K562 (cell line): Measurements from ENCODE around the gene F13A1. TPM values are rescaled to one million over a fixed set of nuclear protein-coding genes. Genes with fewer than 3 reads are reported as not detected.

ENCODE experiments used
- ATAC-seq: fragments of 200-7000 bp; cut with Tn5 transposase; 3 replicates; pipeline ENCODE4 v1.9.1; 2020; ENCODE audit warnings: moderate library complexity
- BruUV-seq: library from RNA; stranded (reverse); fragments of 400-500 nt; replicated peaks from 2 replicates; lab custom pipeline; 2021; lab: Mats Ljungman, UMichigan
- CTCF ChIA-PET: fragments of 300-600 bp; formaldehyde crosslinking; extraction: SDS; loops from one replicate; lab custom pipeline; 2021; ENCODE audit warnings: low intra/inter-chr PET ratio; lab: Yijun Ruan, JAX
- POLR2A ChIA-PET: fragments of 300-600, 350-650 bp; sonication (Branson Sonifier 250); formaldehyde crosslinking; extraction: SDS; loops from one replicate; lab custom pipeline; 2021; ENCODE audit warnings: antibody characterized with exemption, inconsistent platforms; lab: Yijun Ruan, JAX
- DNase-seq, 4 experiments: peaks; one replicate each; pipeline versions ENCODE4 v3.0.0 to v3.0.0-alpha.2; 2011 to 2018; ENCODE audit warnings: low spot score in 3 of 4, mixed read lengths in 3 of 4; ENCODE audit errors: extremely low read depth in 1 of 4
- FAIRE-seq: peaks from 2 replicates; lab custom pipeline; 2011; peaks lifted over from hg19 to GRCh38; lab: Jason Lieb, UNC
- H2AFZ ChIP-seq: 2 replicates; pipeline ENCODE4 v1.6.0; 2011; ENCODE audit warnings: low read depth, low read length, control low read depth, inconsistent platforms
- H3K27ac ChIP-seq: fragments of 200-600 bp; 3 replicates; pipeline ENCODE4 v1.8.0; 2011; ENCODE audit warnings: low read depth, mild to moderate bottlenecking, control low read depth, inconsistent platforms, low read length, moderate library complexity, mixed read lengths; ENCODE audit errors: extremely low read depth
- H3K27me3 ChIP-seq, 2 experiments: fragments of 300-600 bp in 1 of 2; 2 replicates in 1 of 2; 3 replicates in 1 of 2; pipeline versions ENCODE4 v1.6.0 to v1.8.0; 2011; ENCODE audit warnings: inconsistent platforms in 2 of 2, low read length in 2 of 2, mild to moderate bottlenecking in 1 of 2, mixed read lengths in 1 of 2, moderate library complexity in 1 of 2; ENCODE audit not compliant: control insufficient read depth in 2 of 2, insufficient read depth in 2 of 2
- H3K36me3 ChIP-seq: fragments of 300-600 bp; 3 replicates; pipeline ENCODE4 v1.8.0; 2011; ENCODE audit warnings: mild to moderate bottlenecking, low read length, inconsistent platforms; ENCODE audit not compliant: control insufficient read depth, insufficient read depth
- H3K4me1 ChIP-seq, 2 experiments: fragments of 200-600 bp in 1 of 2; replicated peaks in 1 of 2; 2 replicates in 1 of 2; 3 replicates in 1 of 2; pipeline versions ENCODE4 v1.5.1 to v1.8.0; 2011; ENCODE audit warnings: inconsistent platforms in 2 of 2, low read length in 2 of 2, mild to moderate bottlenecking in 1 of 2, mixed read lengths in 1 of 2, moderate library complexity in 1 of 2; ENCODE audit not compliant: control insufficient read depth in 2 of 2, insufficient read depth in 2 of 2
- H3K4me2 ChIP-seq: 2 replicates; pipeline ENCODE4 v1.6.1; 2011; ENCODE audit warnings: low read length, control low read depth, inconsistent platforms, mixed read lengths; ENCODE audit not compliant: insufficient read depth
- H3K4me3 ChIP-seq: fragments of 200-600 bp; sonication (generic), shearing (Covaris generic); 2 replicates; pipeline ENCODE4 v1.5.1; 2016; ENCODE audit warnings: control low read depth, inconsistent platforms
- H3K79me2 ChIP-seq: fragments of 200-600 bp; 3 replicates; pipeline ENCODE4 v1.8.0; 2011; ENCODE audit warnings: low read length, inconsistent platforms; ENCODE audit not compliant: control insufficient read depth, insufficient read depth
- H3K9ac ChIP-seq, 2 experiments: 2 replicates each; pipeline versions ENCODE4 v1.6.0 to v1.6.1; 2011; ENCODE audit warnings: low read depth in 2 of 2, low read length in 2 of 2, control low read depth in 1 of 2, inconsistent platforms in 1 of 2, mild to moderate bottlenecking in 1 of 2, mixed read lengths in 1 of 2; ENCODE audit not compliant: insufficient read depth in 1 of 2
- H3K9me1 ChIP-seq: one replicate; pipeline ENCODE4 v1.6.0; 2011; ENCODE audit warnings: inconsistent platforms, mild to moderate bottlenecking, low read length, moderate library complexity; ENCODE audit not compliant: control insufficient read depth, insufficient read depth
- H3K9me3 ChIP-seq: replicated peaks from 2 replicates; pipeline ENCODE4 v1.5.1; 2011; ENCODE audit warnings: low read depth, low read length, inconsistent platforms; ENCODE audit not compliant: control insufficient read depth, insufficient read depth
- H4K20me1 ChIP-seq: replicated peaks from 2 replicates; pipeline ENCODE4 v1.6.1; 2011; ENCODE audit warnings: low read length, inconsistent platforms, mixed read lengths; ENCODE audit not compliant: control insufficient read depth, insufficient read depth
- EHMT2 ChIP-seq: fragments of 450-650 bp; IDR thresholded peaks from 2 replicates; pipeline ENCODE4 v1.6.1; 2018; ENCODE audit warnings: antibody characterized with exemption
- LARP7 ChIP-seq: fragments of 450-650 bp; IDR thresholded peaks from 2 replicates; pipeline ENCODE4 v1.6.1; 2016
- MEF2D ChIP-seq: conservative IDR thresholded peaks from 2 replicates; pipeline ENCODE4 v1.6.1; 2016; ENCODE audit warnings: low read depth, missing genetic modification characterization, missing compliant biosample characterization
- NFRKB ChIP-seq: fragments of 450-650 bp; IDR thresholded peaks from 2 replicates; pipeline ENCODE4 v1.6.1; 2016; ENCODE audit warnings: low read depth
- SRSF3 ChIP-seq: fragments of 200-400 bp; formaldehyde crosslinking; IDR thresholded peaks from 2 replicates; pipeline ENCODE4 v1.6.1; 2016; ENCODE audit warnings: mild to moderate bottlenecking, low read length, moderate library complexity; ENCODE audit not compliant: insufficient read depth
- SRSF9 ChIP-seq: fragments of 200-400 bp; formaldehyde crosslinking; IDR thresholded peaks from 2 replicates; pipeline ENCODE4 v1.6.1; 2017; ENCODE audit warnings: low read depth, low read length, borderline replicate concordance
- STAT5B ChIP-seq: fragments of 250-450 bp; sonication (Bioruptor Pico); IDR thresholded peaks from 2 replicates; pipeline ENCODE4 v1.8.0; 2021; ENCODE audit warnings: mild to moderate bottlenecking, inconsistent platforms
- TOE1 ChIP-seq, 2 experiments: fragments of 450-650 bp in 1 of 2; sonication (generic) in 1 of 2; formaldehyde crosslinking in 1 of 2; IDR thresholded peaks; 2 replicates each; pipeline versions ENCODE4 v1.7.1 to v1.8.0; 2016 to 2022; ENCODE audit warnings: borderline replicate concordance in 2 of 2, mild to moderate bottlenecking in 2 of 2, antibody characterized with exemption in 1 of 2, inconsistent platforms in 1 of 2, low read depth in 1 of 2, missing genetic modification reagents in 1 of 2, moderate library complexity in 1 of 2
- ZNF121 ChIP-seq: sonication (generic); formaldehyde crosslinking; conservative IDR thresholded peaks from 2 replicates; pipeline ENCODE4 v1.8.0; 2022; ENCODE audit warnings: missing genetic modification reagents
- WGBS: fragments of 100-300 bp; shearing (Covaris generic); methylation state at CpG from one replicate; pipeline ENCODE4 v1.1.6; 2016; ENCODE audit warnings: low coverage, mixed read lengths; ENCODE audit not compliant: insufficient coverage; ENCODE audit errors: missing lambda C conversion rate; 5-methylcytosine and 5-hydroxymethylcytosine counted together
- in situ Hi-C: fragments of 300-500 bp; cut with MboI; formaldehyde crosslinking; loops from 4 replicates; pipeline ENCODE4 v1.15.0; 2018; ENCODE audit warnings: inconsistent platforms, mixed read lengths
- intact Hi-C: fragments of 100-400 bp; cut with micrococcal nuclease; formaldehyde crosslinking; loops from 2 replicates; pipeline ENCODE4 v1.14.2; 2022
- polyA plus RNA-seq, 8 experiments: library from polyadenylated mRNA; depleted of rRNA in 4 of 8; stranded (reverse) in 5 of 8; unstranded in 3 of 8; fragments of >200 nt; fragmentation: Nextera tagmentation in 2 of 8; fragmentation: Illumina TruSeq in 1 of 8; extraction: Ambion mirVana in 2 of 8; extraction: Trizol in 1 of 8; gene quantifications; 2 replicates each; pipeline versions ENCODE4 v1.2.1 to v1.2.3, GENCODE V29; 2011 to 2014; ENCODE audit warnings: inconsistent platforms in 1 of 8, missing spikeins in 1 of 8
- total RNA-seq, 7 experiments: library from RNA; depleted of rRNA in 6 of 7; stranded (reverse); fragments of >200 nt in 6 of 7; fragmentation: Illumina TruSeq in 2 of 7; extraction: Trizol in 2 of 7; gene quantifications; 2 replicates each; pipeline versions ENCODE4 v1.2.1 to v1.2.3, GENCODE V29; 2011 to 2021; ENCODE audit warnings: low replicate concordance in 1 of 7
- TF ChIP-seq, protein P1 (sequence below): fragments of 150-350 bp; conservative IDR thresholded peaks from 2 replicates; pipeline ENCODE4 v1.6.1; 2014; ENCODE audit warnings: low read length
- TF ChIP-seq, protein P2 (sequence below): sonication (generic); formaldehyde crosslinking; IDR thresholded peaks from 2 replicates; pipeline ENCODE4 v1.4.0; 2020; ENCODE audit warnings: mild to moderate bottlenecking, missing genetic modification reagents
- TF ChIP-seq, protein P3 (sequence below), 2 experiments: fragments of 450-650 bp in 1 of 2; IDR thresholded peaks; 2 replicates each; pipeline ENCODE4 v1.6.1; 2011 to 2017; ENCODE audit warnings: low read depth in 2 of 2, antibody characterized with exemption in 1 of 2, borderline replicate concordance in 1 of 2, low read length in 1 of 2, mild to moderate bottlenecking in 1 of 2, mixed read lengths in 1 of 2; ENCODE audit not compliant: control insufficient read depth in 1 of 2

F13A1 gene
- total and polyA plus RNA-seq, 9 of the 15 experiments (the other 6 are each of a cell fraction or from before 2014, with no cell fraction given) = 0.33 TPM; not detected in 8

DNA sequence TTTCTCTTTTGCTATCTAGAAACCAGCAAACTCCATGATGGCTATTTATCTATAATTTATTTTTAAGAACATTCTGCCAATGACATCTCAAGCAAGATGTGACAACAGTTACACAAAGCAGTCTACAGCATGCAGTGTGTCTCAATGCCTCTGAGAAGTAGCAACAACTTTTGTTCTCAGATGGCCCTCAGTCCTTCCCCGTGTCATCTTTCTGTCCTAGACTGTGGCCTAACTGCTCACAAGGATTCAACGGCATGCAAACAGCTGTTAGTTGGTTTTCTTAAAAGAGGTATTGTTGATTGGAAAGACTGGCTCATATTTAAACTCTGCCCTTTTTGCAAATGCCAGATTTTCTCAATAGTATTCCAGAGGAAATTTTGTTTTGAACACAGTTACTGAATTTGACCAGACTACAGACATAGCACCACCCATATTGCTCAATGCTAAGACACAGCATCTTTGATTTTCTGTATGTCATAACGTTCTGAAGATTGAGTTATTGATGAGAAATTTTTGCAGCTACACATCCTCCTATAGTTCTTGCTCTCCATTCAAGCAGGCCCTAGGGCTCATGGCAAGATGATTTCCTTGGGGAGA is 26.1 kb upstream of the F13A1 start:
- Histone ChIP-seq H2AFZ (no peak overlapping the region), H3K27me3 (no peaks in the 10 kb centered on the region), H4K20me1 (no peaks in the 10 kb centered on the region), H3K9ac (no peak overlapping the region), H3K4me3 (no peak overlapping the region), H3K36me3 (no peaks in the 10 kb centered on the region), H3K79me2 (no peaks in the 10 kb centered on the region), H3K4me1 (no peaks in the 10 kb centered on the region), H3K9me3 (no peaks in the 10 kb centered on the region), H3K27ac (no peak overlapping the region), H3K9me1 (no peaks in the 10 kb centered on the region), H3K4me2 (no peak overlapping the region)
- intact Hi-C loops = no loop called here
- ATAC-seq (no peak), DNase-seq (no peak), FAIRE-seq (no peak)
- no TSS peak for BruUV-seq
- in situ Hi-C loops = loop anchor here (10.0 kb wide), 1 partner anchor 482 kb away; no protein-coding TSS in a partner anchor
- ChIA-PET CTCF (no interaction called here), POLR2A (interaction anchor here (0.6 kb wide), 1 partner anchor 228 kb away, joined by 3 read pairs; no protein-coding TSS in a partner anchor)
- 2% methylated on average over 3 of the region's 3 CpGs for WGBS
- TF ChIP-seq TOE1 (IDR thresholded peaks at IDR 0.05; ENCODE audit: borderline replicate concordance) (no peak), TOE1 (CRISPR knock-in tag; IDR thresholded peaks at IDR 0.05; ENCODE audit: borderline replicate concordance, low read depth) (no peak), ZNF121 (CRISPR knock-in tag) (no peak), MEF2D (tag) (no peak), EHMT2 (no peak), SRSF9 (no peak), NFRKB (no peak), SRSF3 (no peak), STAT5B (CRISPR knock-in tag) (no peak), LARP7 (no peak)
- TF ChIP-seq, protein P1, sequence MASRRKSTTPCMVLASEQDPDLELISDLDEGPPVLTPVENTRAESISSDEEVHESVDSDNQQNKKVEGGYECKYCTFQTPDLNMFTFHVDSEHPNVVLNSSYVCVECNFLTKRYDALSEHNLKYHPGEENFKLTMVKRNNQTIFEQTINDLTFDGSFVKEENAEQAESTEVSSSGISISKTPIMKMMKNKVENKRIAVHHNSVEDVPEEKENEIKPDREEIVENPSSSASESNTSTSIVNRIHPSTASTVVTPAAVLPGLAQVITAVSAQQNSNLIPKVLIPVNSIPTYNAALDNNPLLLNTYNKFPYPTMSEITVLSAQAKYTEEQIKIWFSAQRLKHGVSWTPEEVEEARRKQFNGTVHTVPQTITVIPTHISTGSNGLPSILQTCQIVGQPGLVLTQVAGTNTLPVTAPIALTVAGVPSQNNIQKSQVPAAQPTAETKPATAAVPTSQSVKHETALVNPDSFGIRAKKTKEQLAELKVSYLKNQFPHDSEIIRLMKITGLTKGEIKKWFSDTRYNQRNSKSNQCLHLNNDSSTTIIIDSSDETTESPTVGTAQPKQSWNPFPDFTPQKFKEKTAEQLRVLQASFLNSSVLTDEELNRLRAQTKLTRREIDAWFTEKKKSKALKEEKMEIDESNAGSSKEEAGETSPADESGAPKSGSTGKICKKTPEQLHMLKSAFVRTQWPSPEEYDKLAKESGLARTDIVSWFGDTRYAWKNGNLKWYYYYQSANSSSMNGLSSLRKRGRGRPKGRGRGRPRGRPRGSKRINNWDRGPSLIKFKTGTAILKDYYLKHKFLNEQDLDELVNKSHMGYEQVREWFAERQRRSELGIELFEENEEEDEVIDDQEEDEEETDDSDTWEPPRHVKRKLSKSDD = no peak
- TF ChIP-seq, protein P2, sequence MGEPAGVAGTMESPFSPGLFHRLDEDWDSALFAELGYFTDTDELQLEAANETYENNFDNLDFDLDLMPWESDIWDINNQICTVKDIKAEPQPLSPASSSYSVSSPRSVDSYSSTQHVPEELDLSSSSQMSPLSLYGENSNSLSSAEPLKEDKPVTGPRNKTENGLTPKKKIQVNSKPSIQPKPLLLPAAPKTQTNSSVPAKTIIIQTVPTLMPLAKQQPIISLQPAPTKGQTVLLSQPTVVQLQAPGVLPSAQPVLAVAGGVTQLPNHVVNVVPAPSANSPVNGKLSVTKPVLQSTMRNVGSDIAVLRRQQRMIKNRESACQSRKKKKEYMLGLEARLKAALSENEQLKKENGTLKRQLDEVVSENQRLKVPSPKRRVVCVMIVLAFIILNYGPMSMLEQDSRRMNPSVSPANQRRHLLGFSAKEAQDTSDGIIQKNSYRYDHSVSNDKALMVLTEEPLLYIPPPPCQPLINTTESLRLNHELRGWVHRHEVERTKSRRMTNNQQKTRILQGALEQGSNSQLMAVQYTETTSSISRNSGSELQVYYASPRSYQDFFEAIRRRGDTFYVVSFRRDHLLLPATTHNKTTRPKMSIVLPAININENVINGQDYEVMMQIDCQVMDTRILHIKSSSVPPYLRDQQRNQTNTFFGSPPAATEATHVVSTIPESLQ (CRISPR knock-in tag) = no peak
- TF ChIP-seq, protein P3, sequence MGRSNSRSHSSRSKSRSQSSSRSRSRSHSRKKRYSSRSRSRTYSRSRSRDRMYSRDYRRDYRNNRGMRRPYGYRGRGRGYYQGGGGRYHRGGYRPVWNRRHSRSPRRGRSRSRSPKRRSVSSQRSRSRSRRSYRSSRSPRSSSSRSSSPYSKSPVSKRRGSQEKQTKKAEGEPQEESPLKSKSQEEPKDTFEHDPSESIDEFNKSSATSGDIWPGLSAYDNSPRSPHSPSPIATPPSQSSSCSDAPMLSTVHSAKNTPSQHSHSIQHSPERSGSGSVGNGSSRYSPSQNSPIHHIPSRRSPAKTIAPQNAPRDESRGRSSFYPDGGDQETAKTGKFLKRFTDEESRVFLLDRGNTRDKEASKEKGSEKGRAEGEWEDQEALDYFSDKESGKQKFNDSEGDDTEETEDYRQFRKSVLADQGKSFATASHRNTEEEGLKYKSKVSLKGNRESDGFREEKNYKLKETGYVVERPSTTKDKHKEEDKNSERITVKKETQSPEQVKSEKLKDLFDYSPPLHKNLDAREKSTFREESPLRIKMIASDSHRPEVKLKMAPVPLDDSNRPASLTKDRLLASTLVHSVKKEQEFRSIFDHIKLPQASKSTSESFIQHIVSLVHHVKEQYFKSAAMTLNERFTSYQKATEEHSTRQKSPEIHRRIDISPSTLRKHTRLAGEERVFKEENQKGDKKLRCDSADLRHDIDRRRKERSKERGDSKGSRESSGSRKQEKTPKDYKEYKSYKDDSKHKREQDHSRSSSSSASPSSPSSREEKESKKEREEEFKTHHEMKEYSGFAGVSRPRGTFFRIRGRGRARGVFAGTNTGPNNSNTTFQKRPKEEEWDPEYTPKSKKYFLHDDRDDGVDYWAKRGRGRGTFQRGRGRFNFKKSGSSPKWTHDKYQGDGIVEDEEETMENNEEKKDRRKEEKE (IDR thresholded peaks at IDR 0.05; ENCODE audit: borderline replicate concordance in 1 of 2, control insufficient read depth in 1 of 2, low read depth in 2 of 2, low read length in 1 of 2) = no peak
